ENCODE measurements around the gene FCGBP.

DNA sequence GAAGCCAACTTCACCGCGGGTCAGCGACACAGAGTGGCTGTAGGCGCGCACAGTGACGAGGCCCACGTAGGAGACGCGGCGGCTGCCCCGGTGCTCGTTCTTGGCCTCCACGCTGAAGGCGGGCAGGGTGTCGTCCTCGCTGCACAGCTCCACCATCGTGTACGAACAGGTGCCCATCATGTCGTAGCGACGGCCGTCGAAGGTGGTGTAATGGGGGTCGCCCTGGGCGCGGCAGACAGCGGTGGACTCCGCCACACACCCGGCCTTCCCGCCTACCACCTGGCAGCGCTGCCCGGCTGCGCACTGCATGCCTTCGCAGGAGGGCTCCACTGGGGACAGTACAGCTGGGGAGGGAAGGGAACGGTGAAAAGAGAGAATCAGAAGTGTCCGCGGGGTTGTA lies 10.0 kb downstream of the FCGBP start:
- TF ChIP-seq REST (IDR thresholded peaks at IDR 0.05; ENCODE audit: insufficient read depth in 1 of 2, low read depth in 2 of 2, low read length in 2 of 2) (no peak), POLR2AphosphoS5 (IDR thresholded peaks at IDR 0.05; ENCODE audit: low read depth, low read length) (no peak), TAF1 (IDR thresholded peaks at IDR 0.05; ENCODE audit: borderline replicate concordance, insufficient read depth, low read length) (no peak)

All from PFSK-1 (cell line).